ENCODE data around the gene CAPN5.

- TF ChIP-seq, protein P1, sequence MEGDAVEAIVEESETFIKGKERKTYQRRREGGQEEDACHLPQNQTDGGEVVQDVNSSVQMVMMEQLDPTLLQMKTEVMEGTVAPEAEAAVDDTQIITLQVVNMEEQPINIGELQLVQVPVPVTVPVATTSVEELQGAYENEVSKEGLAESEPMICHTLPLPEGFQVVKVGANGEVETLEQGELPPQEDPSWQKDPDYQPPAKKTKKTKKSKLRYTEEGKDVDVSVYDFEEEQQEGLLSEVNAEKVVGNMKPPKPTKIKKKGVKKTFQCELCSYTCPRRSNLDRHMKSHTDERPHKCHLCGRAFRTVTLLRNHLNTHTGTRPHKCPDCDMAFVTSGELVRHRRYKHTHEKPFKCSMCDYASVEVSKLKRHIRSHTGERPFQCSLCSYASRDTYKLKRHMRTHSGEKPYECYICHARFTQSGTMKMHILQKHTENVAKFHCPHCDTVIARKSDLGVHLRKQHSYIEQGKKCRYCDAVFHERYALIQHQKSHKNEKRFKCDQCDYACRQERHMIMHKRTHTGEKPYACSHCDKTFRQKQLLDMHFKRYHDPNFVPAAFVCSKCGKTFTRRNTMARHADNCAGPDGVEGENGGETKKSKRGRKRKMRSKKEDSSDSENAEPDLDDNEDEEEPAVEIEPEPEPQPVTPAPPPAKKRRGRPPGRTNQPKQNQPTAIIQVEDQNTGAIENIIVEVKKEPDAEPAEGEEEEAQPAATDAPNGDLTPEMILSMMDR (IDR thresholded peaks at IDR 0.05), result no peak
- TF ChIP-seq ETV6 (CRISPR knock-in tag; IDR thresholded peaks at IDR 0.05), result no peak
- no peak for TF ChIP-seq NR1H2 (CRISPR knock-in tag; IDR thresholded peaks at IDR 0.05)
- no peak for TF ChIP-seq SP1 (CRISPR knock-in tag; conservative IDR thresholded peaks at IDR 0.05)
- TF ChIP-seq TEAD4 (CRISPR knock-in tag; IDR thresholded peaks at IDR 0.05), result no peak
- TF ChIP-seq MAX (CRISPR knock-in tag; IDR thresholded peaks at IDR 0.05), result no peak
- no peak for TF ChIP-seq CREM (CRISPR knock-in tag; IDR thresholded peaks at IDR 0.05)
- TF ChIP-seq, protein P2, sequence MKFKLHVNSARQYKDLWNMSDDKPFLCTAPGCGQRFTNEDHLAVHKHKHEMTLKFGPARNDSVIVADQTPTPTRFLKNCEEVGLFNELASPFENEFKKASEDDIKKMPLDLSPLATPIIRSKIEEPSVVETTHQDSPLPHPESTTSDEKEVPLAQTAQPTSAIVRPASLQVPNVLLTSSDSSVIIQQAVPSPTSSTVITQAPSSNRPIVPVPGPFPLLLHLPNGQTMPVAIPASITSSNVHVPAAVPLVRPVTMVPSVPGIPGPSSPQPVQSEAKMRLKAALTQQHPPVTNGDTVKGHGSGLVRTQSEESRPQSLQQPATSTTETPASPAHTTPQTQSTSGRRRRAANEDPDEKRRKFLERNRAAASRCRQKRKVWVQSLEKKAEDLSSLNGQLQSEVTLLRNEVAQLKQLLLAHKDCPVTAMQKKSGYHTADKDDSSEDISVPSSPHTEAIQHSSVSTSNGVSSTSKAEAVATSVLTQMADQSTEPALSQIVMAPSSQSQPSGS (CRISPR knock-in tag; IDR thresholded peaks at IDR 0.05; ENCODE audit: borderline replicate concordance, low read depth), result no peak
- no peak for TF ChIP-seq ZSCAN18 (CRISPR knock-in tag; IDR thresholded peaks at IDR 0.05)
- no peak for TF ChIP-seq JAZF1 (CRISPR knock-in tag; IDR thresholded peaks at IDR 0.05)
- no peak for TF ChIP-seq E2F1 (CRISPR knock-in tag; IDR thresholded peaks at IDR 0.05)
- no peak for TF ChIP-seq USF2 (CRISPR knock-in tag; IDR thresholded peaks at IDR 0.05)
- TF ChIP-seq ATF6 (CRISPR knock-in tag; IDR thresholded peaks at IDR 0.05), result no peak
- TF ChIP-seq, protein P3, sequence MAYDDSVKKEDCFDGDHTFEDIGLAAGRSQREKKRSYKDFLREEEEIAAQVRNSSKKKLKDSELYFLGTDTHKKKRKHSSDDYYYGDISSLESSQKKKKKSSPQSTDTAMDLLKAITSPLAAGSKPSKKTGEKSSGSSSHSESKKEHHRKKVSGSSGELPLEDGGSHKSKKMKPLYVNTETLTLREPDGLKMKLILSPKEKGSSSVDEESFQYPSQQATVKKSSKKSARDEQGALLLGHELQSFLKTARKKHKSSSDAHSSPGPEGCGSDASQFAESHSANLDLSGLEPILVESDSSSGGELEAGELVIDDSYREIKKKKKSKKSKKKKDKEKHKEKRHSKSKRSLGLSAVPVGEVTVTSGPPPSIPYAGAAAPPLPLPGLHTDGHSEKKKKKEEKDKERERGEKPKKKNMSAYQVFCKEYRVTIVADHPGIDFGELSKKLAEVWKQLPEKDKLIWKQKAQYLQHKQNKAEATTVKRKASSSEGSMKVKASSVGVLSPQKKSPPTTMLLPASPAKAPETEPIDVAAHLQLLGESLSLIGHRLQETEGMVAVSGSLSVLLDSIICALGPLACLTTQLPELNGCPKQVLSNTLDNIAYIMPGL (CRISPR knock-in tag; IDR thresholded peaks at IDR 0.05), result no peak
Observed at GRCh38 chr11:77094841-77095365, 28.1 kb downstream of the CAPN5 start.
